Measurements from ENCODE around the gene ERBIN.
A peak's percentile ranks its signal among the peaks of the same experiment; 100 is the strongest.
"Not testable (repeated sequence)": the region's sequence is repeated elsewhere in the genome, so short reads cannot be mapped to it uniquely, and the experiment has no call there.

The ERBIN gene

DNA sequence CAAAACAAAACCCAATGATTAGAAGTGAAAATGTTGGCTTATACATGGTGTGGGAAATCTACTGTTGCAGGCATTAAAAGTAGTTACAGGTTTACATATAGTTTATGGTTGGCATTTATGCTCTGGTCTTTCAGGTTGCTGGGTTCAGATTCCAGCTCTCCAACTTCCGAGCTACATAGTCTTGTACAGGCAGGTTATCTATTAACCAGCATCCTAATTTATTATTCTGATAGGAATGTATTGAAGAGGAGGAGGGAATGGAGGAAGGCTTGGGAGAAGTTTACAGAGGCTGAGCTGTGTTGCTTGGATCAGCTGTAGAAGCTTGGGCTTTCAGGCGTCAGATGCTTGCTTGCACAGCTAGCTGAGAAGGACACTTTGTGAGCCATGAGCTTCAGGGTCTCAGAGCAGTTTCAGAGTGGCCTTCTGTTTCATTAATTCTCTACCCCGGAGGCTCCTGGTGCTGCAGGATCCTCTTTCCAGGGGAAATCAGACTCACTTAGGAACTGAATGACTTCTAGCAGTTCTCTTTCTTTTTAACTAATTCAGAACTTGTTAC lies 11.7 kb upstream of the ERBIN start:
- Histone ChIP-seq H3K4me1 (ENCODE audit: control insufficient read depth, insufficient read depth, low read length) (no peaks in the 10 kb centered on the region), H3K27me3 (ENCODE audit: control insufficient read depth, insufficient read depth, low read length, poor library complexity, severe bottlenecking) (no peaks in the 10 kb centered on the region), H3K4me3 (ENCODE audit: insufficient read depth, low read depth, low read length) (no peak overlapping the region), H3K9me3 (ENCODE audit: control insufficient read depth, low read length) (no peaks in the 10 kb centered on the region), H3K27ac (ENCODE audit: insufficient read depth, low read depth, low read length, poor library complexity, severe bottlenecking) (no peak overlapping the region), H3K36me3 (ENCODE audit: control insufficient read depth, insufficient read depth, low read length) (no peaks in the 10 kb centered on the region)
- 48 to 59% methylated on average over 2 to 3 of the region's 3 CpGs for WGBS, 2 experiments

DNA sequence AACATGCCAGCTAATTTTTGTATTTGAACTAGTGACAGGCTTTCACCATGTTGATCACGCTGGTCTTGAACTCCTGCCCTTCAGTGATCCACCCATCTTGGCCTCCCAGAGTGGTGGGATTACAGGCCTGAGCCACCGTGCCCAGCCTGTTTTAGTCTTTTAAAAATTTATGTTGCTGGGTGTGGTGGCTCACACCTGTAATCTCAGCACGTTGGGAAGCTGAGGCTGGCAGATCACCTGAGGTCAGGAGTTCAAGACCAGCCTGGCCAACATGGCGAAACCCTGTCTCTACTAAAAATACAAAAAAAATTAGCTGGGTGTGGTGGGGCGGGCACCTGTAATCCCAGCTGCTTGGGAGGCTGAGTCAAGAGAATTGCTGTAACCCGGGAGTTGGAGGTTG lies 10.7 kb upstream of the ERBIN start:
- not testable (repeated sequence) for H3K4me3 ChIP-seq (ENCODE audit: insufficient read depth, low read depth, low read length); H3K27ac ChIP-seq (ENCODE audit: insufficient read depth, low read depth, low read length, poor library complexity, severe bottlenecking); H3K27me3 ChIP-seq (ENCODE audit: control insufficient read depth, insufficient read depth, low read length, poor library complexity, severe bottlenecking); H3K4me1 ChIP-seq (ENCODE audit: control insufficient read depth, insufficient read depth, low read length); H3K9me3 ChIP-seq (ENCODE audit: control insufficient read depth, low read length); H3K36me3 ChIP-seq (ENCODE audit: control insufficient read depth, insufficient read depth, low read length)
- WGBS, 2 experiments = 94 to 96% methylated on average over 6 of the region's 6 CpGs

DNA sequence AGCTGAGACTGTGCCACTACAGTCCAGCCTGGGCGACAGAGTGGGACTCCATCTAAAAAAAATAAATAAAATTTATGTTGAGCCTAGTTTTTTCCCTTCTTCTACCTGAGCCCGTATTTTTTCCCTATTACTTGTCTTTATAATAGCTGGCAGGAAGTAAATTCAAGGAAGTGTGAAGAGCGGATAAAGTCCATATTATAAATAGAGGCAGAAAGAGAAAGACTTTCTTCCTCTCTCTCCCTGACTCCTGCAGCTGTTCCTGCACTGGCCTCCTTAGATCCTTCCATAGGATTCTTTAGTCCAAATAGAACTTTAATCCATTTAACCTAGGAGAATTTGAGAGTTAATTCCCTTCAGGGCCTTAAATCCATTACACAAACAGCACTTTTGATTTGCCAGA lies 10.3 kb upstream of the ERBIN start:
- Histone ChIP-seq H3K9me3 (ENCODE audit: control insufficient read depth, low read length) (no peaks in the 10 kb centered on the region), H3K27me3 (ENCODE audit: control insufficient read depth, insufficient read depth, low read length, poor library complexity, severe bottlenecking) (no peaks in the 10 kb centered on the region), H3K4me1 (ENCODE audit: control insufficient read depth, insufficient read depth, low read length) (peaks cover 1% of the 10 kb centered on the region), H3K4me3 (ENCODE audit: insufficient read depth, low read depth, low read length) (no peak overlapping the region), H3K36me3 (ENCODE audit: control insufficient read depth, insufficient read depth, low read length) (no peaks in the 10 kb centered on the region), H3K27ac (ENCODE audit: insufficient read depth, low read depth, low read length, poor library complexity, severe bottlenecking) (no peak overlapping the region)
- WGBS, 2 experiments = 88 to 89% methylated on average over 1 to 2 of the region's 3 CpGs

DNA sequence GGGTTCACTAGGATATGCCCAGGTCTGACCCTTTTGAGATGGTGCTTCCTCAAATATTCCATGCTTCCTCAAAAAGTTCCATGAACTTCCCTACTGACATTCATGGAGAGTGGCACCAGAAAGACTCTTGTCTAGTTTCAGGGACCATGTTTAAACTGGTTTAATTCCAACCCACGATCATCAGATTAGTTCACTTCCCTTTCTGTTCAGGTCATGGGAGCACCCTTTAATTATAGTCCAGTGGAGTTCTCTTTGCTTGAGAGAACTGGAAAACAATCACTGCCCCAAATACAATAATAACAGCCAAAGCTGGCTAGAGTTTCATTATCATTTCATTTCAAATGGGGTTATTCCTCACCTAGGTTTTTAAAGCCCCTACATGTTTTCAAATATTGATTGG lies 9.7 kb upstream of the ERBIN start:
- WGBS, 2 experiments = 79 to 94% methylated on average over 1 of the region's 1 CpG
- no peak overlapping the region for H3K4me3 ChIP-seq (ENCODE audit: insufficient read depth, low read depth, low read length)

DNA sequence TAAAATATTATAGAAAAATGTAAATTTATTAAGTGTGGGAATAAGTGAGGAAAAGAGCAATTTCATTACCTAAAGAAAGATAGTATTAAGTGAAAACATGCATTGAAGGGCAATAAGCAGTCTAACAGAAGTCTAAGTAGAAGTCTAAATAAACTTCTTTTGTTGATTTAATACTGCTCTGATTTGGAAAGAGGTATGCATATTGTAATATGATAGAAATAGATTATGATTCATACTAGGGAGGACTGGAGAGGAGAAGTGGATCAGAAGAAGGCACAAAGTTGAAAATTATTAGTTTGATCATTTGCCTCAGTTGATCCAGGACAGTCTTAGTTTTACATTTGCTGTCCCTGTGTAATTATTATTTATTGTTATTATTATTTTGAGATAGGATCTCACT lies 6.6 kb upstream of the ERBIN start:
- Histone ChIP-seq H3K9me3 (ENCODE audit: control insufficient read depth, low read length) (no peaks in the 10 kb centered on the region), H3K4me3 (ENCODE audit: insufficient read depth, low read depth, low read length) (no peak overlapping the region), H3K4me1 (ENCODE audit: control insufficient read depth, insufficient read depth, low read length) (peaks cover 7% of the 10 kb centered on the region), H3K27me3 (ENCODE audit: control insufficient read depth, insufficient read depth, low read length, poor library complexity, severe bottlenecking) (peaks cover 16% of the 10 kb centered on the region), H3K27ac (ENCODE audit: insufficient read depth, low read depth, low read length, poor library complexity, severe bottlenecking) (no peak overlapping the region), H3K36me3 (ENCODE audit: control insufficient read depth, insufficient read depth, low read length) (no peaks in the 10 kb centered on the region)

More for the DNA sequence above, 9.7 kb upstream of the ERBIN start:
- H3K27ac ChIP-seq (ENCODE audit: insufficient read depth, low read depth, low read length, poor library complexity, severe bottlenecking) = no peak overlapping the region
- no peaks in the 10 kb centered on the region for H3K9me3 ChIP-seq (ENCODE audit: control insufficient read depth, low read length)
- no peaks in the 10 kb centered on the region for H3K36me3 ChIP-seq (ENCODE audit: control insufficient read depth, insufficient read depth, low read length)
- H3K27me3 ChIP-seq (ENCODE audit: control insufficient read depth, insufficient read depth, low read length, poor library complexity, severe bottlenecking) = no peaks in the 10 kb centered on the region
- H3K4me1 ChIP-seq (ENCODE audit: control insufficient read depth, insufficient read depth, low read length) = peaks cover 3% of the 10 kb centered on the region

DNA sequence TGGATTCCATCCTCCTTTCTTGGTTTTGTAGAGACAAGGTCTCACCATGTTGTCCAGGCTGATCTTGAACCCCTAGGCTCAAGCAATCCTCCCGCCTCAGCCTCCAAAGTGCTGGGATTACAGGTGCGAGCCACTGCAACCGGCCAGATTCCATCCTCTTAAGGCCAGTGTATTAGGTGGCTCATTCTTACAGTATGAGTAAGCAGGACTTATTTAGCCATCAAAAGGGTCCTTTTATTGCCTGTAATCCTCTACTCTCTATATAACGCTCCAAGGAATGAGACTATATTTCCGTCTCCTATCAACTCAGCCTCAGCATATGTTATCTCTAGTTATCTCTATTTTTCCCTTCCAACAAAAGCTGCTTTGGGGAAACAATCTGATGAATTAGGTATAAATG lies 3.0 kb upstream of the ERBIN start:
- 88 to 91% methylated on average over 5 of the region's 5 CpGs for WGBS, 2 experiments
- no peaks in the 10 kb centered on the region for H3K9me3 ChIP-seq (ENCODE audit: control insufficient read depth, low read length)
- no peak overlapping the region for H3K27ac ChIP-seq (ENCODE audit: insufficient read depth, low read depth, low read length, poor library complexity, severe bottlenecking)
- H3K4me3 ChIP-seq (ENCODE audit: insufficient read depth, low read depth, low read length) = no peak overlapping the region
- peaks cover 16% of the 10 kb centered on the region for H3K27me3 ChIP-seq (ENCODE audit: control insufficient read depth, insufficient read depth, low read length, poor library complexity, severe bottlenecking)
- no peaks in the 10 kb centered on the region for H3K36me3 ChIP-seq (ENCODE audit: control insufficient read depth, insufficient read depth, low read length)
- peaks cover 7% of the 10 kb centered on the region for H3K4me1 ChIP-seq (ENCODE audit: control insufficient read depth, insufficient read depth, low read length)

DNA sequence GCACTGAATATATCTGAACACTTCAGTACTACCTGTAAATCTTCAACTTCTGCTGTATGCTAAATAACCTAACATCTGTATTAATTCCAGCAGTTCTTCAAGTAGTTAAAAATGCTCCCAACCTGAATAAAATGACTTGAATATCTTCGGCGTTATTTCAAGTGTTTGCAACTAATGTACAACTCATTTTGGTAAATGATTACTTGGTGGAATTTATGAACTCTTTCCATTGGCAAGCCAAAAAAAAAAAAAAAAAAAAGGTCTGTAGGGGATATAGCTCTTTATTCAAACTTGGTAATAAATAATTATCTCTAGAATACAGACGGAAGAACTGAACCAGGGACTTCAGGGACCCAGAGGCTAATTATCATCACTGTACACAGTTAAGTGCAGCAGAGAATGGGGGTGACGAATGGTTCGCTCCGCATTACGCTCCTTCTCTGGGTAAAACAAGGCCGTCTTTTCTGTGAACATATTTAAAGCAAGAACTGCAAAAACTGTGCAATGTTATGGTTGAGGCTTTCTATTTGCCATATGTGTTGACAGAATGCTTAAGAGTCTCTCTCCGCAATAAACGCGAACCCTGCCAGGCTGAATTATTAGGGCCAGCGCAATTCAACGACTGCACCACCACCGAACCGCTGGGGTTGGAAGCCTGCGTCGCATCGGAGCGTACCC lies 1.9 kb upstream of the ERBIN start:
- H3K27me3 ChIP-seq (ENCODE audit: control insufficient read depth, insufficient read depth, low read length, poor library complexity, severe bottlenecking) = peaks cover 16% of the 10 kb centered on the region
- no peaks in the 10 kb centered on the region for H3K36me3 ChIP-seq (ENCODE audit: control insufficient read depth, insufficient read depth, low read length)
- peak overlapping the region; percentile 97 for H3K27ac ChIP-seq (ENCODE audit: insufficient read depth, low read depth, low read length, poor library complexity, severe bottlenecking)
- WGBS, 2 experiments = 8 to 9% methylated on average over 17 to 19 of the region's 19 CpGs
- H3K4me1 ChIP-seq (ENCODE audit: control insufficient read depth, insufficient read depth, low read length) = peaks cover 10% of the 10 kb centered on the region
- H3K9me3 ChIP-seq (ENCODE audit: control insufficient read depth, low read length) = no peaks in the 10 kb centered on the region
- peak overlapping the region; percentile 68 for H3K4me3 ChIP-seq (ENCODE audit: insufficient read depth, low read depth, low read length)

DNA sequence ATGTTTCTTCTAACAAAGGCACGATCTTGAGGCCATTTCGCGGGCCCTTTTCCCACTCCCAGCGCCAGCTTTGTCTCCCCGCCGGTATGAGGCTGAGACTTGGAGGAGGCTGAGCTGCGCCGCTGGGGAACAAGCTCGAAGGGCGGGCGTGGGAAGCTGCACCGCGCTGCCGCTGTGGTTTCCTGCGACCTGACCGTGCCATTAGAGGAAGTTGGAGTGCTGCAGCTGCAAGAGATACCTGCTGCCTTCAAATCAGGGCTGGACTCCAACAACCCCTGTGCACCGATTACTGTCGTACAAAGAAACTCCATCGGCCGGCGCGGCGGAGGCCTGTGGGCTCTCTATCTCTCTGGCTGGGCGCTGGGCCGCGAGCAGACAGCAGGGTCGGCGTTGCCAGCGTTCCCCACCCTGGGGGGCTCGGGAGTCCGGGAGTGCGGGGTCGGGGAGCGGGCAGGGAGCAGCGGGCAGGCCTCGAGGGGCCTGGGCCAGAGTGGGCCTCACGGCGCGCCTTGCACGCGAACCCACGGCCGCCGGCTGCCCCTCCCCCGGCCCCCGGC lies 1.3 kb upstream of the ERBIN start:
- Histone ChIP-seq H3K4me1 (ENCODE audit: control insufficient read depth, insufficient read depth, low read length) (peaks cover 10% of the 10 kb centered on the region), H3K9me3 (ENCODE audit: control insufficient read depth, low read length) (no peaks in the 10 kb centered on the region), H3K36me3 (ENCODE audit: control insufficient read depth, insufficient read depth, low read length) (no peaks in the 10 kb centered on the region), H3K27me3 (ENCODE audit: control insufficient read depth, insufficient read depth, low read length, poor library complexity, severe bottlenecking) (peaks cover 16% of the 10 kb centered on the region), H3K27ac (ENCODE audit: insufficient read depth, low read depth, low read length, poor library complexity, severe bottlenecking) (peak overlapping the region; percentile 97), H3K4me3 (ENCODE audit: insufficient read depth, low read depth, low read length) (peak overlapping the region; percentile 68)
- WGBS, 2 experiments = 0% methylated on average over 46 of the region's 46 CpGs

DNA sequence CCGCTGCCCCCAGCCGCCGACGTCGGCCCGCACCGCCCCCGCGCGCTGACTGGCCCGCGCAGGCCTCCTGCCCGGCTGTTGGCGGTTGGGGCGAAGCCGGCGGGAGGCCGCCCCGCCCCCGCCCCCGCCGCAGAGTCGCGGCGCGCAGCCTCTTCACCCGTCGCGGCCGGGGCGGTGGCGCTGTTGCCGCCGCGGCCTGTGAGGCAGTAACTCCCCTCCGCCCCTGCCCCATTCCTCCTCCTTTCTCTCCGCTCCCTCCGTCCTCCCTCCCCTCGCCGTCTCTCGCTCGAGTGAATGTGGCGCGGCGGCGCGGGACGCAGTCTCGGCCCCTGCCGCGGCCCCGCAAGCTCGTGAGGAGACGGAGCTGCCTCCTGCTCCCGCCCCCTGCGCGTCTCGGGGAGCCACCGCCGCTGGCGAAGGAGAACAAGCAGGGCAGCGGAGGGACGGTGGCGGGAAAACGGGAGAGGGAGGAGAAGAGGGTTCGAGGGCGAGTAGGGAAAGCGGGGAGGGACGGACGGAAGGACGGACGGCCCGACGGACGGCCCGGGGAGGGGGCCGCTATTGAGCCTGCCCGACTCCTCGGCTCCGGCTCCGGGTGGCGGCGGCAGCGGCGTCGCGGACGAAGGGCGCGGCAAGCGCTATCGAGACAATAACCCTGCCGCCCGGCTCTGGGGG lies 637 bp upstream of the ERBIN start:
- peaks cover 16% of the 10 kb centered on the region for H3K27me3 ChIP-seq (ENCODE audit: control insufficient read depth, insufficient read depth, low read length, poor library complexity, severe bottlenecking)
- no peaks in the 10 kb centered on the region for H3K9me3 ChIP-seq (ENCODE audit: control insufficient read depth, low read length)
- peak overlapping the region; percentile 80 for H3K4me3 ChIP-seq (ENCODE audit: insufficient read depth, low read depth, low read length)
- peak overlapping the region; percentile 97 for H3K27ac ChIP-seq (ENCODE audit: insufficient read depth, low read depth, low read length, poor library complexity, severe bottlenecking)
- H3K36me3 ChIP-seq (ENCODE audit: control insufficient read depth, insufficient read depth, low read length) = no peaks in the 10 kb centered on the region
- peaks cover 10% of the 10 kb centered on the region for H3K4me1 ChIP-seq (ENCODE audit: control insufficient read depth, insufficient read depth, low read length)
- WGBS, 2 experiments = 0% methylated on average over 94 of the region's 94 CpGs

DNA sequence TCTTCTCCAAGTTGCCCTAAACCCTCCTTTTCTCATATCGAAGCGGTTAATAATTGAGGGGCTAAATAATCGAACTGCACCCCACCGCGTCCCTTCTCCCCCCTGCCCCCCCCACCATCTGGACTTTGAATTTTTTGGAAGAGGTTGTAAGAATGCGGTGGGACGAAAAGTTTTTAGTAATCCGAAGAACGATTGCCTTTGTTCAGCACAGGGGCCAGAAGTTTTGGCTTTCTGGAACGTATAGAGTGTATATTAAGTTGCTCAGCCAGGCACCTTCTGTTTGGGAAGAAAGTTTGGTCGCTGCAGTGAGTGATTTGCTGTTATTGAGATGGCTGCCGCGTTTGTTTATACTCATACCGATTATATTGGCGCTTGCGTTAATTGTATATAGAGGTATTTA lies 518 bp downstream of the ERBIN start:
- peaks cover 8% of the 10 kb centered on the region for H3K4me1 ChIP-seq (ENCODE audit: control insufficient read depth, insufficient read depth, low read length)
- peaks cover 16% of the 10 kb centered on the region for H3K27me3 ChIP-seq (ENCODE audit: control insufficient read depth, insufficient read depth, low read length, poor library complexity, severe bottlenecking)
- peak overlapping the region; percentile 80 for H3K4me3 ChIP-seq (ENCODE audit: insufficient read depth, low read depth, low read length)
- H3K9me3 ChIP-seq (ENCODE audit: control insufficient read depth, low read length) = no peaks in the 10 kb centered on the region
- H3K27ac ChIP-seq (ENCODE audit: insufficient read depth, low read depth, low read length, poor library complexity, severe bottlenecking) = no peak overlapping the region
- no peaks in the 10 kb centered on the region for H3K36me3 ChIP-seq (ENCODE audit: control insufficient read depth, insufficient read depth, low read length)
- 0 to 2% methylated on average over 11 to 14 of the region's 16 CpGs for WGBS, 2 experiments

Measured in ectodermal cell (in vitro differentiated cells).